NT2/D1 (cell line): ENCODE measurements around the gene CFAP65.

Source experiments
- DNase-seq: peaks from one replicate; pipeline ENCODE4 v3.0.0-alpha.2; 2011; ENCODE audit warnings: low read depth, low spot score
- H3K27me3 ChIP-seq: 2 replicates; pipeline ENCODE4 v1.6.0; 2011; ENCODE audit warnings: mild to moderate bottlenecking; ENCODE audit not compliant: insufficient read length, insufficient read depth
- H3K36me3 ChIP-seq: 2 replicates; pipeline ENCODE4 v1.6.1; 2011; ENCODE audit warnings: mild to moderate bottlenecking, low read length, mixed read lengths; ENCODE audit not compliant: insufficient read depth, insufficient read length
- H3K4me1 ChIP-seq: 2 replicates; pipeline ENCODE4 v1.5.1; 2011; ENCODE audit not compliant: insufficient read depth, insufficient read length
- H3K4me3 ChIP-seq: 2 replicates; pipeline ENCODE4 v1.5.1; 2011; ENCODE audit warnings: low read depth; ENCODE audit not compliant: insufficient read length
- H3K9ac ChIP-seq: 2 replicates; pipeline ENCODE4 v1.6.0; 2011; ENCODE audit warnings: low read depth; ENCODE audit not compliant: insufficient read length
- H3K9me3 ChIP-seq: 2 replicates; pipeline ENCODE4 v1.5.1; 2011; ENCODE audit warnings: mild to moderate bottlenecking, low read length; ENCODE audit not compliant: insufficient read depth
- SUZ12 ChIP-seq: IDR thresholded peaks from 2 replicates; pipeline ENCODE4 v1.6.1; 2011; ENCODE audit not compliant: insufficient read length, insufficient read depth; ENCODE audit errors: extremely low read depth
- YY1 ChIP-seq: IDR thresholded peaks from 2 replicates; pipeline ENCODE4 v1.6.1; 2011; ENCODE audit not compliant: insufficient read length, insufficient read depth
- ZNF274 ChIP-seq: IDR thresholded peaks from 2 replicates; pipeline ENCODE4 v1.6.1; 2011; ENCODE audit warnings: mild to moderate bottlenecking, low read depth, low read length

Gene CFAP65

DNA sequence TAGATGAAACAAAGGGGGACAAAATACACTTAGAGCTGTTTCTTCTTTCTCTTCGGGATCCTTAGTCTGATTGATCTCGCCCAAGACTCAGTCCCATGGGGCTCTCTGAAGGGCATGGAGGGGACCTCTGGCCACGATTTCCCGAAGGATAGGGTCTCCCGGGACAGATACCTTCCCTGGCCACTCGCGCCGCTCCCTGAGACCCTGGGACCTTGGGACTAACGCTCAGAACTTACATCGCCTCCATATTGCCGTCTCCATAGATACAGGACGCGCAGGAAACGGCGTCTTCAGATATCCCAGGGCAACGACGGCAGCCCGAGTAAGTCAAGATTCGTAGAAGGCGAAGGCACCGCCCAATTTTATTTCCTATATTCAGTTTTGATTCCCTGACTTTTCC is at the start of gene CFAP65:
CFAP65 (minus strand) TSS at position 265 of the 400 bp plus-strand sequence. CDS start 2,468 bp downstream, outside the sequence.
- no peak for DNase-seq

DNA sequence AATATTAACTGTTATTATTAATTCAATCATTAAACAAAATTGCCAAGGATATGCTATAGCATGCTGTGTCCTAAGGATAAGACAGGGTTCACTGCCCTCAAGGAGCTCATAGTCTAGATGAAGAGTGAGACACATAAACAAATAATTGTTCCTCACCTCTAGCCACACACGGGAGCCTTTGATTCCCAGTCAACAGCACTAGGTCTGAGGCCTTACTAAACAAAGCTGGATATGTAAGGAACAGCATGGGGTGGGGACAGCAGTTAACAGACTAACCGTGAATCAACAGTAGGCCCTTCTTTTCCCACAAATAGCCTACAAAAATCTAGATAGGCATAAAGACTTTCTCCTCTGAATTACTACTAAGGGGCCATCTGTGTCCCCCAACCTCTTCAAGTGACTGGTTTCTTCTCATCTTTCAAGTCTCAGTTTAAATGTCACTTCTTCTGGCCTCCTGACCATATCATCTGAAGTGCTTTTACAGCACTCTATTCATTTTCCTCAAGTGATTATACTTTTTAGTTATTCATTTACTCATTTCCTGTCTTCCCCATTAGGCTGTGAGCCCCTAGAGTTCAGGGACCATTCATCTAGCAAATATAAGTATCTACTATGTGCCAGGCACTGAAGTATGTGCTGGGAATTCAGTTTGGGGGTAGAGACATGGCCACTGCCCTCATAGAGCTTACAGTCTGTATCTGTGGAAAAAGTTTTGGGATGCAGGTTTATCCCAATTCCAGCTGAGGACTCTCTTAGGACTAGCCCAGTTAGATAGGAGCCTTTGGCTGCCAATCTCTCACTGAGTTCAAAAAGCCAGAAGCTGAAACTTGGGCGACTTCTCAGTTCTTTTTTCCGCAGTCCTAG is 49.4 kb upstream of the CFAP65 start:
- no peak for DNase-seq
- Histone ChIP-seq H3K4me1 (peaks cover 6% of the 10 kb centered on the region), H3K9ac (no peak overlapping the region), H3K4me3 (no peak overlapping the region), H3K36me3 (peaks cover 5% of the 10 kb centered on the region), H3K27me3 (no peaks in the 10 kb centered on the region), H3K9me3 (peaks cover 3% of the 10 kb centered on the region; the same call in 1 of the 2 replicates)
- no peak for TF ChIP-seq ZNF274
- no peak for TF ChIP-seq YY1
- no peak for TF ChIP-seq SUZ12

More for the DNA sequence above, at the start of gene CFAP65:
- no peak within 1 kb of the TSS for H3K9ac ChIP-seq
- H3K36me3 ChIP-seq = no peaks in the 10 kb centered on the region
- H3K27me3 ChIP-seq = peaks cover 31% of the 10 kb centered on the region
- no peak within 1 kb of the TSS for H3K4me3 ChIP-seq
- TF ChIP-seq ZNF274 = no peak
- no peak for TF ChIP-seq YY1
- TF ChIP-seq SUZ12 = no peak
- no peaks in the 10 kb centered on the region for H3K4me1 ChIP-seq
- H3K9me3 ChIP-seq = no peaks in the 10 kb centered on the region

DNA sequence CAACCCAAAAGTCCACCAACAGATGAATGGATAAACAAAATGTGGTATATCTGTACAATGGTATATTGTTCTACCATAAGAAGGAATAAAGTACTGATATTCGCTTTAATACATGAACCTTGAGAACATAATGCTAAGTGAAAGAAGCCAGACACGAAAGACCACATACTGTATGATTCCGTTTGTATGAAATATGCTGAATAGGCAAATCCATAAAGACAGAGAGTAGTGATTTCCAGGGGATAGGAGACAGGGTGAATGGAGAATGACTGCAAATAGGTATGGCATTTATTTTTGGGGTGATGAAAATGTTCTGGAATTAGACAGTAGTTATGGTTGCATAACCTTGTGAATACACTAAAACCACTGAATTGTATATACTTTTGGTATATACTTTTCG is 48.0 kb upstream of the CFAP65 start:
- Histone ChIP-seq H3K36me3 (no peaks in the 10 kb centered on the region), H3K4me1 (peaks cover 6% of the 10 kb centered on the region), H3K9ac (no peak overlapping the region), H3K9me3 (peaks cover 3% of the 10 kb centered on the region; the same call in 1 of the 2 replicates), H3K4me3 (no peak overlapping the region), H3K27me3 (no peaks in the 10 kb centered on the region)
- DNase-seq = no peak
- TF ChIP-seq ZNF274 (no peak), YY1 (no peak), SUZ12 (no peak)

- Histone ChIP-seq H3K36me3 (no peaks in the 10 kb centered on the region), H3K27me3 (no peaks in the 10 kb centered on the region), H3K9ac (no peak overlapping the region), H3K4me3 (no peak overlapping the region), H3K4me1 (peaks cover 6% of the 10 kb centered on the region), H3K9me3 (peaks cover 3% of the 10 kb centered on the region; the same call in 1 of the 2 replicates)
- DNase-seq = no peak
- TF ChIP-seq ZNF274 = no peak
- no peak for TF ChIP-seq YY1
- no peak for TF ChIP-seq SUZ12
Measured at GRCh38 chr2:219087848-219088247, 46.5 kb upstream of the CFAP65 start.

DNA sequence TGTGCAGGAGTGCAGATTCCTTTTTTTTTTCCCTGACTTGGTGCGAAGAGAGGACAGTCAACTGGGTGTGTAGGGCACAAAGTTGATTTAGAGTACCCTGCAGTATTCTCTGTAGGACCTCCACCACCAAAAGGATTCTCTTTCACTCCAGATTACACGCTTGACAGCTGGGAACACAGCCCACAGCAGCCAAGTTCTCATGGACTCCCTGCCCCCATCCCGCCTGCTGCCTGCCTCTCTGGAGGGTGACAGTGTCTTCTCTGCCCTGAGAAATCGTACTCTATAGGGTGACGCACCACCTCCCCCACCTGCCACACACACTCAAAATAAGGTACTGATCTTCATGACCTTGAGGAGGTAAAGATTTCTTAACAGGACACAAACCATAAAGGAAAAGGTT is 46.0 kb upstream of the CFAP65 start:
- peaks cover 3% of the 10 kb centered on the region; the same call in 1 of the 2 replicates for H3K9me3 ChIP-seq
- no peak overlapping the region for H3K4me3 ChIP-seq
- no peak overlapping the region for H3K9ac ChIP-seq
- peaks cover 6% of the 10 kb centered on the region for H3K4me1 ChIP-seq
- H3K36me3 ChIP-seq = no peaks in the 10 kb centered on the region
- no peaks in the 10 kb centered on the region for H3K27me3 ChIP-seq
- no peak for TF ChIP-seq SUZ12
- no peak for DNase-seq

- H3K4me1 ChIP-seq = peaks cover 6% of the 10 kb centered on the region
- DNase-seq = no peak
Measured at GRCh38 chr2:219086196-219086595, 44.9 kb upstream of the CFAP65 start.

GRCh38 chr2:219084791-219085190 is 43.5 kb upstream of the CFAP65 start:
- Histone ChIP-seq H3K4me1 (peaks cover 6% of the 10 kb centered on the region), H3K9me3 (no peaks in the 10 kb centered on the region), H3K4me3 (no peak overlapping the region), H3K9ac (no peak overlapping the region), H3K36me3 (no peaks in the 10 kb centered on the region), H3K27me3 (no peaks in the 10 kb centered on the region)
- no peak for DNase-seq
- TF ChIP-seq ZNF274 (no peak), SUZ12 (no peak), YY1 (no peak)

More at GRCh38 chr2:219086196-219086595, 44.9 kb upstream of the CFAP65 start:
- Histone ChIP-seq H3K36me3 (no peaks in the 10 kb centered on the region), H3K27me3 (no peaks in the 10 kb centered on the region), H3K9ac (no peak overlapping the region), H3K4me3 (no peak overlapping the region), H3K9me3 (peaks cover 2% of the 10 kb centered on the region; the same call in 1 of the 2 replicates)
- TF ChIP-seq ZNF274 = no peak
- TF ChIP-seq SUZ12 = no peak
- TF ChIP-seq YY1 = no peak
